HCT116 (cell line): ENCODE measurements around the gene PRKD2. TPM values are rescaled to one million over a fixed set of nuclear protein-coding genes. Genes with fewer than 3 reads are reported as not detected.

Experiments used
- ATAC-seq: fragments of 200-7000 bp; cut with Tn5 transposase; 2 replicates; pipeline ENCODE4 v1.9.1; 2020; ENCODE audit warnings: mild to moderate bottlenecking, moderate library complexity
- BruUV-seq: library from RNA; stranded (reverse); fragments of 400-500 nt; replicated peaks from 2 replicates; lab custom pipeline; 2021; lab: Mats Ljungman, UMichigan
- CTCF ChIA-PET: fragments of 300-600 bp; sonication (Branson Sonifier 250); formaldehyde crosslinking; loops from one replicate; lab custom pipeline; 2021; ENCODE audit warnings: antibody characterized with exemption; lab: Charles Lee
- POLR2A ChIA-PET: fragments of 300-600, 350-600 bp; sonication (Branson Sonifier 250); formaldehyde crosslinking; loops from one replicate; lab custom pipeline; 2021; ENCODE audit warnings: antibody characterized with exemption; lab: Charles Lee
- RAD21 ChIA-PET, 2 experiments: fragments of 300-600 bp; sonication (Branson Sonifier 250); formaldehyde crosslinking; loops; one replicate each; lab custom pipeline; 2023; ENCODE audit warnings: low total read pairs in 2 of 2; ENCODE audit not compliant: uncharacterized antibody in 2 of 2, unreplicated experiment in 2 of 2, low non-redundant PET in 1 of 2; lab: Charles Lee
- DNase-seq: peaks from one replicate; pipeline ENCODE4 v3.0.0-alpha.2; 2010; ENCODE audit warnings: low read depth, low spot score
- H2AFZ ChIP-seq: fragments of 200-600 bp; shearing (Covaris generic), sonication (generic); 2 replicates; pipeline ENCODE4 v1.6.1; 2017; ENCODE audit warnings: low read depth, mixed run types, mixed read lengths, antibody characterized with exemption, low read length; ENCODE audit not compliant: poor library complexity, severe bottlenecking
- H3K27ac ChIP-seq: 2 replicates; pipeline ENCODE4 v1.5.1; 2012; ENCODE audit warnings: low read depth, low read length
- H3K27me3 ChIP-seq: fragments of 200-600 bp; sonication (generic); 2 replicates; pipeline ENCODE4 v1.6.1; 2016; ENCODE audit warnings: mixed run types, low read length, mixed read lengths; ENCODE audit not compliant: insufficient read depth
- H3K36me3 ChIP-seq, 2 experiments: fragments of 200-500 bp in 1 of 2; fragments of 200-600 bp in 1 of 2; sonication (Bioruptor generic) in 1 of 2; sonication (generic) in 1 of 2; 2 replicates each; pipeline versions ENCODE4 v1.5.1 to v1.6.1; 2014 to 2016; ENCODE audit warnings: low read length in 2 of 2, inconsistent platforms in 1 of 2, mixed read lengths in 1 of 2, mixed run types in 1 of 2; ENCODE audit not compliant: insufficient read depth in 2 of 2, control insufficient read depth in 1 of 2
- H3K4me1 ChIP-seq, 2 experiments: fragments of 200-600 bp in 1 of 2; sonication (generic) in 1 of 2; 2 replicates each; pipeline versions ENCODE4 v1.5.1 to v1.6.1; 2012 to 2017; ENCODE audit warnings: low read length in 2 of 2, inconsistent platforms in 1 of 2, mild to moderate bottlenecking in 1 of 2, mixed read lengths in 1 of 2, mixed run types in 1 of 2, moderate library complexity in 1 of 2; ENCODE audit not compliant: insufficient read depth in 2 of 2, control insufficient read depth in 1 of 2
- H3K4me2 ChIP-seq: fragments of 200-600 bp; sonication (generic); 2 replicates; pipeline ENCODE4 v1.6.1; 2017; ENCODE audit warnings: mixed run types, low read length, mixed read lengths
- H3K4me3 ChIP-seq, 2 experiments: fragments of 200-600 bp in 1 of 2; sonication (generic) in 1 of 2; replicated peaks in 1 of 2; 2 replicates each; pipeline ENCODE4 v1.5.1; 2011 to 2016; ENCODE audit warnings: low read length in 2 of 2, control low read depth in 1 of 2, low read depth in 1 of 2, mild to moderate bottlenecking in 1 of 2, mixed read lengths in 1 of 2, mixed run types in 1 of 2
- H3K79me2 ChIP-seq: fragments of 200-600 bp; sonication (generic); 2 replicates; pipeline ENCODE4 v1.6.1; 2017; ENCODE audit warnings: mild to moderate bottlenecking, mixed run types, low read length, moderate library complexity, mixed read lengths; ENCODE audit not compliant: insufficient read depth
- H3K9ac ChIP-seq: fragments of 200-600 bp; sonication (generic); 2 replicates; pipeline ENCODE4 v1.6.1; 2016; ENCODE audit warnings: low read length, mixed read lengths
- H3K9me2 ChIP-seq: fragments of 200-600 bp; sonication (generic), shearing (Covaris generic); 2 replicates; pipeline ENCODE4 v1.6.1; 2017; ENCODE audit warnings: mixed run types, mild to moderate bottlenecking, moderate library complexity; ENCODE audit not compliant: insufficient read depth
- H3K9me3 ChIP-seq, 2 experiments: fragments of 200-500 bp in 1 of 2; fragments of 200-600 bp in 1 of 2; sonication (Bioruptor generic) in 1 of 2; sonication (generic) in 1 of 2; 2 replicates each; pipeline ENCODE4 v1.6.1; 2014 to 2017; ENCODE audit warnings: low read length in 2 of 2, mixed read lengths in 2 of 2, inconsistent platforms in 1 of 2, low read depth in 1 of 2, mild to moderate bottlenecking in 1 of 2, mixed run types in 1 of 2, moderate library complexity in 1 of 2; ENCODE audit not compliant: control insufficient read depth in 1 of 2, insufficient read depth in 1 of 2
- H4K20me1 ChIP-seq: fragments of 200-600 bp; sonication (generic), shearing (Covaris generic); 2 replicates; pipeline ENCODE4 v1.6.1; 2017; ENCODE audit warnings: mixed run types, mild to moderate bottlenecking, moderate library complexity; ENCODE audit not compliant: insufficient read depth
- CBX3 ChIP-seq: IDR thresholded peaks from 2 replicates; pipeline ENCODE4 v1.6.1; 2012; ENCODE audit warnings: low read depth
- CEBPB ChIP-seq: IDR thresholded peaks from 2 replicates; pipeline ENCODE4 v1.6.1; 2012; ENCODE audit warnings: low read depth
- EGR1 ChIP-seq: IDR thresholded peaks from 2 replicates; pipeline ENCODE4 v1.6.1; 2012; ENCODE audit warnings: low read depth
- ELF1 ChIP-seq: IDR thresholded peaks from 2 replicates; pipeline ENCODE4 v1.6.1; 2012; ENCODE audit warnings: low read depth, borderline replicate concordance
- EZH2 ChIP-seq: fragments of 200-600 bp; sonication (generic); IDR thresholded peaks from 2 replicates; pipeline ENCODE4 v1.6.1; 2017; ENCODE audit warnings: antibody characterized with exemption, mixed run types
- EZH2phosphoT487 ChIP-seq: fragments of 200-600 bp; IDR thresholded peaks from 2 replicates; pipeline ENCODE4 v1.6.1; 2018; ENCODE audit warnings: antibody characterized with exemption, borderline replicate concordance
- FOSL1 ChIP-seq: IDR thresholded peaks from 2 replicates; pipeline ENCODE4 v1.6.1; 2012; ENCODE audit warnings: low read depth
- POLR2AphosphoS5 ChIP-seq: IDR thresholded peaks from 2 replicates; pipeline ENCODE4 v1.6.1; 2011; ENCODE audit warnings: mild to moderate bottlenecking, low read depth, low read length, moderate library complexity
- SIN3A ChIP-seq: IDR thresholded peaks from 2 replicates; pipeline ENCODE4 v1.6.1; 2012; ENCODE audit warnings: low read depth
- SRF ChIP-seq: IDR thresholded peaks from 2 replicates; pipeline ENCODE4 v1.6.1; 2012; ENCODE audit warnings: low read depth
- TCF7L2 ChIP-seq: IDR thresholded peaks from 2 replicates; pipeline ENCODE4 v1.7.0; 2011; ENCODE audit warnings: borderline replicate concordance, inconsistent platforms; ENCODE audit not compliant: insufficient read depth, insufficient read length; ENCODE audit errors: extremely low read depth
- YY1 ChIP-seq: IDR thresholded peaks from 2 replicates; pipeline ENCODE4 v1.6.1; 2011; ENCODE audit warnings: low read length, low read depth, moderate library complexity, mild to moderate bottlenecking; ENCODE audit not compliant: insufficient replicate concordance; ENCODE audit errors: extremely low read depth
- ZFX ChIP-seq: fragments of 450-650 bp; IDR thresholded peaks from 2 replicates; pipeline ENCODE4 v1.6.1; 2017
- ZNF274 ChIP-seq: fragments of 200-500 bp; sonication (Bioruptor generic); IDR thresholded peaks from 2 replicates; pipeline ENCODE4 v1.6.1; 2014; ENCODE audit warnings: mild to moderate bottlenecking, low read depth, low read length, inconsistent platforms
- intact Hi-C: fragments of 100-400 bp; cut with micrococcal nuclease; formaldehyde crosslinking; loops from 2 replicates; pipeline ENCODE4 v1.10.0; 2022
- total RNA-seq: library from RNA; stranded (reverse); gene quantifications from one replicate; pipeline ENCODE4 v1.2.1, GENCODE V29; 2021; ENCODE audit not compliant: unreplicated experiment
- TF ChIP-seq, protein P1 (sequence below), 3 experiments: fragments of 200-600 bp in 1 of 3; sonication (generic) in 1 of 3; IDR thresholded peaks in 2 of 3; conservative IDR thresholded peaks in 1 of 3; 2 replicates each; pipeline ENCODE4 v1.5.1; 2012 to 2017; ENCODE audit warnings: low read depth in 2 of 3, low read length in 2 of 3, antibody characterized with exemption in 1 of 3, borderline replicate concordance in 1 of 3, control low read depth in 1 of 3, mild to moderate bottlenecking in 1 of 3, mixed read lengths in 1 of 3, mixed run types in 1 of 3, moderate library complexity in 1 of 3; ENCODE audit not compliant: insufficient read depth in 1 of 3
- TF ChIP-seq, protein P2 (sequence below): IDR thresholded peaks from 2 replicates; pipeline ENCODE4 v1.6.1; 2012

PRKD2 gene
- total RNA-seq, 1 experiment from 2014 or later = 73.5 TPM

GRCh38 chr19:46692918-46693722, 23.8 kb downstream of the PRKD2 start:
- no peak for DNase-seq
- ChIA-PET POLR2A (no interaction called here), CTCF (no interaction called here), RAD21 (interaction anchor here in 1 of 2 experiments (0.7 kb wide), 1 partner anchor 79 kb away, joined by 4 read pairs; no protein-coding TSS in a partner anchor)
- no peaks in the 10 kb centered on the region for H3K27me3 ChIP-seq
- H3K4me2 ChIP-seq = 0 out of 2 replicates have a peak overlapping the region, but pooled peaks have one; percentile 14
- H3K9ac ChIP-seq = no peak overlapping the region
- no peak overlapping the region for H3K4me3 ChIP-seq
- peaks cover 10 to 26% of the 10 kb centered on the region in 2 experiments for H3K4me1 ChIP-seq
- no peak overlapping the region for H2AFZ ChIP-seq
- peaks cover 49 to 58% of the 10 kb centered on the region in 2 experiments for H3K36me3 ChIP-seq
- no peaks in the 10 kb centered on the region for H3K9me2 ChIP-seq
- H4K20me1 ChIP-seq = peaks cover 3% of the 10 kb centered on the region; the same call in 1 of the 2 replicates
- H3K9me3 ChIP-seq = no peaks in the 10 kb centered on the region
- H3K79me2 ChIP-seq = peaks cover 8% of the 10 kb centered on the region; the same call in 1 of the 2 replicates
- TF ChIP-seq FOSL1 = peak; percentile 63; the same call in 1 of the 2 replicates
- TF ChIP-seq CEBPB = no peak; the same call in 1 of the 2 replicates
- no peak for TF ChIP-seq TCF7L2
- no peak for ATAC-seq
- no peak overlapping the region for H3K27ac ChIP-seq
- no TSS peak for BruUV-seq
- intact Hi-C loops = no loop called here

- Histone ChIP-seq H3K36me3 (peaks cover 58 to 66% of the 10 kb centered on the region in 2 experiments), H3K27ac (no peak overlapping the region), H3K27me3 (no peaks in the 10 kb centered on the region), H3K9ac (no peak overlapping the region), H2AFZ (no peak overlapping the region), H3K9me3 (no peaks in the 10 kb centered on the region), H3K4me2 (no peak overlapping the region), H3K79me2 (peaks cover 7% of the 10 kb centered on the region; the same call in 1 of the 2 replicates), H4K20me1 (peaks cover 3% of the 10 kb centered on the region; the same call in 1 of the 2 replicates), H3K4me3 (no peak overlapping the region), H3K9me2 (no peaks in the 10 kb centered on the region), H3K4me1 (peaks cover 4 to 14% of the 10 kb centered on the region in 2 experiments)
- no TSS peak for BruUV-seq
- CTCF ChIA-PET = no interaction called here
- RAD21 ChIA-PET = no interaction called here
- intact Hi-C loops = no loop called here
- ATAC-seq (no peak), DNase-seq (no peak)
- POLR2A ChIA-PET = no interaction called here
- TF ChIP-seq EZH2 (no peak), EGR1 (no peak), YY1 (no peak), POLR2AphosphoS5 (no peak), EZH2phosphoT487 (no peak), ZFX (no peak), TCF7L2 (no peak), FOSL1 (no peak), CBX3 (no peak), ZNF274 (no peak), ELF1 (no peak), CEBPB (no peak), SIN3A (no peak), SRF (no peak)
- TF ChIP-seq, protein P1, sequence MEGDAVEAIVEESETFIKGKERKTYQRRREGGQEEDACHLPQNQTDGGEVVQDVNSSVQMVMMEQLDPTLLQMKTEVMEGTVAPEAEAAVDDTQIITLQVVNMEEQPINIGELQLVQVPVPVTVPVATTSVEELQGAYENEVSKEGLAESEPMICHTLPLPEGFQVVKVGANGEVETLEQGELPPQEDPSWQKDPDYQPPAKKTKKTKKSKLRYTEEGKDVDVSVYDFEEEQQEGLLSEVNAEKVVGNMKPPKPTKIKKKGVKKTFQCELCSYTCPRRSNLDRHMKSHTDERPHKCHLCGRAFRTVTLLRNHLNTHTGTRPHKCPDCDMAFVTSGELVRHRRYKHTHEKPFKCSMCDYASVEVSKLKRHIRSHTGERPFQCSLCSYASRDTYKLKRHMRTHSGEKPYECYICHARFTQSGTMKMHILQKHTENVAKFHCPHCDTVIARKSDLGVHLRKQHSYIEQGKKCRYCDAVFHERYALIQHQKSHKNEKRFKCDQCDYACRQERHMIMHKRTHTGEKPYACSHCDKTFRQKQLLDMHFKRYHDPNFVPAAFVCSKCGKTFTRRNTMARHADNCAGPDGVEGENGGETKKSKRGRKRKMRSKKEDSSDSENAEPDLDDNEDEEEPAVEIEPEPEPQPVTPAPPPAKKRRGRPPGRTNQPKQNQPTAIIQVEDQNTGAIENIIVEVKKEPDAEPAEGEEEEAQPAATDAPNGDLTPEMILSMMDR (IDR thresholded peaks at IDR 0.05 in 2 of 3, conservative IDR thresholded peaks at IDR 0.05 in 1 of 3; ENCODE audit: borderline replicate concordance in 1 of 3, insufficient read depth in 1 of 3, low read depth in 2 of 3, low read length in 2 of 3) = no peak
- TF ChIP-seq, protein P2, sequence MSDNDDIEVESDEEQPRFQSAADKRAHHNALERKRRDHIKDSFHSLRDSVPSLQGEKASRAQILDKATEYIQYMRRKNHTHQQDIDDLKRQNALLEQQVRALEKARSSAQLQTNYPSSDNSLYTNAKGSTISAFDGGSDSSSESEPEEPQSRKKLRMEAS = no peak
Observed at GRCh38 chr19:46691948-46692347, 25.0 kb downstream of the PRKD2 start.
